K562 (cell line): Measurements from ENCODE around the gene DCAKD. TPM values are rescaled to one million over a fixed set of nuclear protein-coding genes. Genes with fewer than 3 reads are reported as not detected.

ENCODE experiments used
- ATAC-seq: fragments of 200-7000 bp; cut with Tn5 transposase; 3 replicates; pipeline ENCODE4 v1.9.1; 2020; ENCODE audit warnings: moderate library complexity
- BruUV-seq: library from RNA; stranded (reverse); fragments of 400-500 nt; replicated peaks from 2 replicates; lab custom pipeline; 2021; lab: Mats Ljungman, UMichigan
- CTCF ChIA-PET: fragments of 300-600 bp; formaldehyde crosslinking; extraction: SDS; loops from one replicate; lab custom pipeline; 2021; ENCODE audit warnings: low intra/inter-chr PET ratio; lab: Yijun Ruan, JAX
- POLR2A ChIA-PET: fragments of 300-600, 350-650 bp; sonication (Branson Sonifier 250); formaldehyde crosslinking; extraction: SDS; loops from one replicate; lab custom pipeline; 2021; ENCODE audit warnings: antibody characterized with exemption, inconsistent platforms; lab: Yijun Ruan, JAX
- DNase-seq, 4 experiments: peaks; one replicate each; pipeline versions ENCODE4 v3.0.0 to v3.0.0-alpha.2; 2011 to 2018; ENCODE audit warnings: low spot score in 3 of 4, mixed read lengths in 3 of 4; ENCODE audit errors: extremely low read depth in 1 of 4
- FAIRE-seq: peaks from 2 replicates; lab custom pipeline; 2011; peaks lifted over from hg19 to GRCh38; lab: Jason Lieb, UNC
- H2AFZ ChIP-seq: 2 replicates; pipeline ENCODE4 v1.6.0; 2011; ENCODE audit warnings: low read depth, low read length, control low read depth, inconsistent platforms
- H3K27ac ChIP-seq: fragments of 200-600 bp; 3 replicates; pipeline ENCODE4 v1.8.0; 2011; ENCODE audit warnings: low read depth, mild to moderate bottlenecking, control low read depth, inconsistent platforms, low read length, moderate library complexity, mixed read lengths; ENCODE audit errors: extremely low read depth
- H3K27me3 ChIP-seq, 2 experiments: fragments of 300-600 bp in 1 of 2; 2 replicates in 1 of 2; 3 replicates in 1 of 2; pipeline versions ENCODE4 v1.6.0 to v1.8.0; 2011; ENCODE audit warnings: inconsistent platforms in 2 of 2, low read length in 2 of 2, mild to moderate bottlenecking in 1 of 2, mixed read lengths in 1 of 2, moderate library complexity in 1 of 2; ENCODE audit not compliant: control insufficient read depth in 2 of 2, insufficient read depth in 2 of 2
- H3K36me3 ChIP-seq: fragments of 300-600 bp; 3 replicates; pipeline ENCODE4 v1.8.0; 2011; ENCODE audit warnings: mild to moderate bottlenecking, low read length, inconsistent platforms; ENCODE audit not compliant: control insufficient read depth, insufficient read depth
- H3K4me1 ChIP-seq, 2 experiments: fragments of 200-600 bp in 1 of 2; replicated peaks in 1 of 2; 2 replicates in 1 of 2; 3 replicates in 1 of 2; pipeline versions ENCODE4 v1.5.1 to v1.8.0; 2011; ENCODE audit warnings: inconsistent platforms in 2 of 2, low read length in 2 of 2, mild to moderate bottlenecking in 1 of 2, mixed read lengths in 1 of 2, moderate library complexity in 1 of 2; ENCODE audit not compliant: control insufficient read depth in 2 of 2, insufficient read depth in 2 of 2
- H3K4me2 ChIP-seq: 2 replicates; pipeline ENCODE4 v1.6.1; 2011; ENCODE audit warnings: low read length, control low read depth, inconsistent platforms, mixed read lengths; ENCODE audit not compliant: insufficient read depth
- H3K4me3 ChIP-seq: fragments of 200-600 bp; sonication (generic), shearing (Covaris generic); 2 replicates; pipeline ENCODE4 v1.5.1; 2016; ENCODE audit warnings: control low read depth, inconsistent platforms
- H3K79me2 ChIP-seq: fragments of 200-600 bp; 3 replicates; pipeline ENCODE4 v1.8.0; 2011; ENCODE audit warnings: low read length, inconsistent platforms; ENCODE audit not compliant: control insufficient read depth, insufficient read depth
- H3K9ac ChIP-seq, 2 experiments: 2 replicates each; pipeline versions ENCODE4 v1.6.0 to v1.6.1; 2011; ENCODE audit warnings: low read depth in 2 of 2, low read length in 2 of 2, control low read depth in 1 of 2, inconsistent platforms in 1 of 2, mild to moderate bottlenecking in 1 of 2, mixed read lengths in 1 of 2; ENCODE audit not compliant: insufficient read depth in 1 of 2
- H3K9me1 ChIP-seq: one replicate; pipeline ENCODE4 v1.6.0; 2011; ENCODE audit warnings: inconsistent platforms, mild to moderate bottlenecking, low read length, moderate library complexity; ENCODE audit not compliant: control insufficient read depth, insufficient read depth
- H3K9me3 ChIP-seq: replicated peaks from 2 replicates; pipeline ENCODE4 v1.5.1; 2011; ENCODE audit warnings: low read depth, low read length, inconsistent platforms; ENCODE audit not compliant: control insufficient read depth, insufficient read depth
- H4K20me1 ChIP-seq: replicated peaks from 2 replicates; pipeline ENCODE4 v1.6.1; 2011; ENCODE audit warnings: low read length, inconsistent platforms, mixed read lengths; ENCODE audit not compliant: control insufficient read depth, insufficient read depth
- BRD4 ChIP-seq: fragments of 200-600 bp; sonication (generic); IDR thresholded peaks from 2 replicates; pipeline ENCODE4 v1.6.1; 2017; ENCODE audit warnings: inconsistent platforms
- C11orf30 ChIP-seq: fragments of 450-650 bp; IDR thresholded peaks from 2 replicates; pipeline ENCODE4 v1.6.1; 2016; ENCODE audit warnings: low read depth, mild to moderate bottlenecking
- GTF2A2 ChIP-seq: IDR thresholded peaks from 2 replicates; pipeline ENCODE4 v1.6.1; 2016; ENCODE audit warnings: mild to moderate bottlenecking, missing genetic modification characterization, missing compliant biosample characterization
- SAFB2 ChIP-seq: fragments of 200-400 bp; formaldehyde crosslinking; IDR thresholded peaks from 2 replicates; pipeline ENCODE4 v1.6.1; 2018; ENCODE audit warnings: borderline replicate concordance, low read length, low read depth, moderate library complexity; ENCODE audit not compliant: severe bottlenecking
- SAP30 ChIP-seq: fragments of 200-600 bp; sonication (generic); IDR thresholded peaks from 2 replicates; pipeline ENCODE4 v1.6.1; 2012; ENCODE audit warnings: borderline replicate concordance, low read depth, mild to moderate bottlenecking, moderate library complexity, low read length, control low read depth, inconsistent platforms; ENCODE audit not compliant: insufficient read depth, poor library complexity, severe bottlenecking
- XRCC4 ChIP-seq: IDR thresholded peaks from one replicate; pipeline ENCODE4 v1.6.1; 2011; ENCODE audit not compliant: insufficient read depth, insufficient read length; ENCODE audit errors: extremely low read depth
- ZNF263 ChIP-seq: sonication (generic); formaldehyde crosslinking; IDR thresholded peaks from 2 replicates; pipeline ENCODE4 v1.8.0; 2022; ENCODE audit warnings: mild to moderate bottlenecking, missing genetic modification reagents, borderline replicate concordance
- WGBS: fragments of 100-300 bp; shearing (Covaris generic); methylation state at CpG from one replicate; pipeline ENCODE4 v1.1.6; 2016; ENCODE audit warnings: low coverage, mixed read lengths; ENCODE audit not compliant: insufficient coverage; ENCODE audit errors: missing lambda C conversion rate; 5-methylcytosine and 5-hydroxymethylcytosine counted together
- in situ Hi-C: fragments of 300-500 bp; cut with MboI; formaldehyde crosslinking; loops from 4 replicates; pipeline ENCODE4 v1.15.0; 2018; ENCODE audit warnings: inconsistent platforms, mixed read lengths
- intact Hi-C: fragments of 100-400 bp; cut with micrococcal nuclease; formaldehyde crosslinking; loops from 2 replicates; pipeline ENCODE4 v1.14.2; 2022
- polyA plus RNA-seq, 8 experiments: library from polyadenylated mRNA; depleted of rRNA in 4 of 8; stranded (reverse) in 5 of 8; unstranded in 3 of 8; fragments of >200 nt; fragmentation: Nextera tagmentation in 2 of 8; fragmentation: Illumina TruSeq in 1 of 8; extraction: Ambion mirVana in 2 of 8; extraction: Trizol in 1 of 8; gene quantifications; 2 replicates each; pipeline versions ENCODE4 v1.2.1 to v1.2.3, GENCODE V29; 2011 to 2014; ENCODE audit warnings: inconsistent platforms in 1 of 8, missing spikeins in 1 of 8
- total RNA-seq, 7 experiments: library from RNA; depleted of rRNA in 6 of 7; stranded (reverse); fragments of >200 nt in 6 of 7; fragmentation: Illumina TruSeq in 2 of 7; extraction: Trizol in 2 of 7; gene quantifications; 2 replicates each; pipeline versions ENCODE4 v1.2.1 to v1.2.3, GENCODE V29; 2011 to 2021; ENCODE audit warnings: low replicate concordance in 1 of 7

Gene DCAKD
- total and polyA plus RNA-seq, 9 of the 15 experiments (the other 6 are each of a cell fraction or from before 2014, with no cell fraction given): 7.9 to 35.5 (median 21.4) TPM

- Histone ChIP-seq H4K20me1 (no peaks in the 10 kb centered on the region; the same call in 1 of the 2 replicates), H3K9me3 (no peaks in the 10 kb centered on the region), H2AFZ (no peak overlapping the region), H3K4me1 (peaks cover 22 to 26% of the 10 kb centered on the region in 2 experiments), H3K9ac (peak overlapping the region in 1 of 2 experiments; percentile 69; a peak in 2 of 4 replicates), H3K27ac (peak overlapping the region; percentile 72; the same call in 2 of the 3 replicates), H3K36me3 (peaks cover 55% of the 10 kb centered on the region), H3K4me3 (no peak overlapping the region), H3K27me3 (no peaks in the 10 kb centered on the region)
- ChIA-PET POLR2A (interaction anchor here (0.6 to 1.3 kb wide), 7 partner anchors 10 to 313 kb away, joined by 3 to 10 read pairs (median 4); partner anchors contain the start of genes DCAKD and NMT1), CTCF (no interaction called here)
- in situ Hi-C loops: no loop called here
- 60% methylated on average over 8 of the region's 9 CpGs for WGBS
- ATAC-seq (peak; percentile 28), FAIRE-seq (no peak), DNase-seq (peak in 2 of 4 experiments; percentile 22 to 33)
- no TSS peak for BruUV-seq
- intact Hi-C loops: no loop called here
- TF ChIP-seq C11orf30 (no peak), BRD4 (no peak), GTF2A2 (no peak), ZNF263 (CRISPR knock-in tag) (peak; percentile 87), SAP30 (peak; percentile 3), SAFB2 (no peak), XRCC4 (no peak)
- TF ChIP-seq, all 486 proteins: peak for 2
- Histone ChIP-seq H3K79me2 (peaks cover 2% of the 10 kb centered on the region; the same call in 2 of the 3 replicates), H3K4me2 (peak overlapping the region; percentile 53), H3K9me1 (peaks cover 6% of the 10 kb centered on the region)
Measured at GRCh38 chr17:45032174-45032541, 19.3 kb downstream of the DCAKD start.
